ENCODE results near the gene ACOX1.

The ACOX1 gene

GRCh38 chr17:75909051-75909811 is 69.7 kb downstream of the ACOX1 start:
- DNase-seq (ENCODE audit: low spot score) = no peak

- no peak for DNase-seq (ENCODE audit: low spot score)
These were observed 70.8 kb downstream of the ACOX1 start for GRCh38 chr17:75908201-75908600.

GRCh38 chr17:75906143-75906884 is 72.7 kb downstream of the ACOX1 start:
- DNase-seq (ENCODE audit: low spot score) = no peak

GRCh38 chr17:75904749-75905521 is 74.0 kb downstream of the ACOX1 start, which contains the start of gene MRPL38:
Gene MRPL38, minus strand, starts transcription at chr17:75904884. Its CDS starts 9 bp downstream, at chr17:75904875.
- peak; percentile 95 for DNase-seq (ENCODE audit: low spot score)

GRCh38 chr17:75902406-75902805 is 76.6 kb downstream of the ACOX1 start:
- DNase-seq (ENCODE audit: low spot score) = no peak

GRCh38 chr17:75901727-75902126 is 77.2 kb downstream of the ACOX1 start:
- DNase-seq (ENCODE audit: low spot score) = no peak

GRCh38 chr17:75900691-75901533 is 78.1 kb downstream of the ACOX1 start:
- no peak for DNase-seq (ENCODE audit: low spot score)

- DNase-seq (ENCODE audit: low spot score) = no peak
These were observed 79.0 kb downstream of the ACOX1 start for GRCh38 chr17:75899767-75900468.

GRCh38 chr17:75899353-75899752 is 79.6 kb downstream of the ACOX1 start:
- DNase-seq (ENCODE audit: low spot score) = no peak

- DNase-seq (ENCODE audit: low spot score) = no peak
These were observed 80.2 kb downstream of the ACOX1 start for GRCh38 chr17:75898791-75899190.

- DNase-seq (ENCODE audit: low spot score) = no peak
These were observed 80.9 kb downstream of the ACOX1 start for GRCh38 chr17:75898065-75898464.

GRCh38 chr17:75897160-75898019 is 81.6 kb downstream of the ACOX1 start:
- no peak for DNase-seq (ENCODE audit: low spot score)

- DNase-seq (ENCODE audit: low spot score) = peak; percentile 87
These were observed 82.4 kb downstream of the ACOX1 start, which contains the start of gene TRIM65 for GRCh38 chr17:75896415-75897159. Gene TRIM65, minus strand, starts transcription at chr17:75896951. Its CDS starts 14 bp downstream, at chr17:75896937.

GRCh38 chr17:75895370-75896155 is 83.4 kb downstream of the ACOX1 start:
- DNase-seq (ENCODE audit: low spot score) = no peak

GRCh38 chr17:75894049-75894733 is 84.8 kb downstream of the ACOX1 start:
- DNase-seq (ENCODE audit: low spot score) = no peak

- DNase-seq (ENCODE audit: low spot score) = no peak
These were observed 85.5 kb downstream of the ACOX1 start for GRCh38 chr17:75893305-75894048.

Data from left forelimb (tissue), 1 donor.